Hepatocyte (in vitro differentiated cells): ENCODE data around the gene SOAT2.

Source experiments
- CTCF ChIP-seq: fragments of 200-600 bp; sonication (generic); IDR thresholded peaks from 2 replicates; pipeline ENCODE4 v1.5.1; 2016; ENCODE audit warnings: antibody characterized with exemption, mild to moderate bottlenecking; ENCODE audit not compliant: poor library complexity
- EZH2 ChIP-seq: fragments of 200-600 bp; sonication (generic); IDR thresholded peaks from 2 replicates; pipeline ENCODE4 v1.6.1; 2016; ENCODE audit warnings: antibody characterized with exemption, mild to moderate bottlenecking, borderline replicate concordance
- EZH2phosphoT487 ChIP-seq: fragments of 200-600 bp; sonication (generic); IDR thresholded peaks from one replicate; pipeline ENCODE4 v1.6.1; 2018; ENCODE audit warnings: antibody characterized with exemption, mild to moderate bottlenecking, low read depth, moderate library complexity; ENCODE audit not compliant: unreplicated experiment, severe bottlenecking

- TF ChIP-seq CTCF (no peak), EZH2 (no peak), EZH2phosphoT487 (no peak)
Observed at GRCh38 chr12:53097207-53097563, 6.1 kb upstream of the SOAT2 start.
